CD4-positive, alpha-beta T cell (primary cell): Measurements from ENCODE around the gene SNAP47. TPM values are rescaled to one million over a fixed set of nuclear protein-coding genes. Genes with fewer than 3 reads are reported as not detected.

Experiments used
- ATAC-seq: fragments of 200-7000 bp; cut with Tn5 transposase; one replicate; pipeline ENCODE4 v1.10.0; 2022; ENCODE audit warnings: mild to moderate bottlenecking; ENCODE audit not compliant: poor library complexity
- CTCF ChIA-PET: fragments of 350-600 bp; sonication (Branson Sonifier 250); formaldehyde crosslinking; loops from one replicate; lab custom pipeline; 2021; ENCODE audit warnings: antibody characterized with exemption, inconsistent platforms; lab: Charles Lee
- POLR2A ChIA-PET: fragments of 350-600 bp; sonication (Branson Sonifier 250); formaldehyde crosslinking; loops from one replicate; lab custom pipeline; 2021; ENCODE audit warnings: antibody characterized with exemption, inconsistent platforms; lab: Charles Lee
- DNase-seq, 14 experiments: peaks; one replicate each; pipeline ENCODE4 v3.0.0-alpha.2; 2013 to 2020; ENCODE audit warnings: mixed read lengths in 2 of 14
- H3K27ac ChIP-seq, 2 donors: one replicate each; pipeline versions ENCODE4 v1.5.1 to v1.7.0; 2013; ENCODE audit warnings: low read length in 2 of 2, low read depth in 1 of 2, mild to moderate bottlenecking in 1 of 2
- H3K27me3 ChIP-seq, 2 experiments: 1 replicate in 1 of 2; 2 replicates in 1 of 2; pipeline versions ENCODE4 v1.6.1 to v1.7.0; 2013; ENCODE audit warnings: low read length in 2 of 2, control low read depth in 1 of 2, mild to moderate bottlenecking in 1 of 2, moderate library complexity in 1 of 2; ENCODE audit not compliant: insufficient read depth in 2 of 2, control insufficient read depth in 1 of 2
- H3K36me3 ChIP-seq: one replicate; pipeline ENCODE4 v1.6.1; 2013; ENCODE audit warnings: low read length, control low read depth; ENCODE audit not compliant: insufficient read depth
- H3K4me1 ChIP-seq: one replicate; pipeline ENCODE4 v1.6.1; 2013; ENCODE audit warnings: low read length, control low read depth; ENCODE audit not compliant: insufficient read depth
- H3K4me3 ChIP-seq: one replicate; pipeline ENCODE4 v1.5.1; 2013; ENCODE audit warnings: mild to moderate bottlenecking, low read length, moderate library complexity
- H3K9me3 ChIP-seq, 2 experiments: 1 replicate in 1 of 2; 2 replicates in 1 of 2; pipeline versions ENCODE4 v1.6.1 to v1.7.0; 2013; ENCODE audit warnings: low read length in 2 of 2, mild to moderate bottlenecking in 2 of 2, control low read depth in 1 of 2, moderate library complexity in 1 of 2; ENCODE audit not compliant: control insufficient read depth in 1 of 2, insufficient read depth in 1 of 2
- H3K27ac Mint-ChIP-seq: one replicate; pipeline ENCODE4 v1.8.0; 2020; ENCODE audit warnings: mixed read lengths
- H3K27me3 Mint-ChIP-seq: one replicate; pipeline ENCODE4 v1.8.0; 2021; ENCODE audit warnings: mixed read lengths
- H3K36me3 Mint-ChIP-seq: one replicate; pipeline ENCODE4 v1.8.0; 2021; ENCODE audit warnings: low read depth, mixed read lengths
- H3K4me1 Mint-ChIP-seq: one replicate; pipeline ENCODE4 v1.8.0; 2021; ENCODE audit warnings: low read depth, mixed read lengths
- H3K4me3 Mint-ChIP-seq: one replicate; pipeline ENCODE4 v1.8.0; 2020; ENCODE audit warnings: mild to moderate bottlenecking, mixed read lengths
- H3K9me3 Mint-ChIP-seq: one replicate; pipeline ENCODE4 v1.8.0; 2020; ENCODE audit warnings: mixed read lengths
- intact Hi-C, 2 experiments: fragments of 100-400 bp; cut with DNase I in 1 of 2; cut with micrococcal nuclease in 1 of 2; formaldehyde crosslinking; loops; one replicate each; pipeline versions ENCODE4 v1.15.1 to v1.9.0; 2023 to 2025; cut with DNase I, micrococcal nuclease
- total RNA-seq, 174 experiments: library from RNA in 2 of 174; stranded (reverse) in 2 of 174; gene quantifications; one replicate each; pipeline ENCODE4 v1.2.3 and lab custom pipeline; 2021 to 2026
- TF ChIP-seq, protein P1 (sequence below): fragments of 200-600 bp; IDR thresholded peaks from one replicate; pipeline ENCODE4 v1.8.0; 2022; ENCODE audit warnings: antibody characterized with exemption, mild to moderate bottlenecking

SNAP47 gene
- total RNA-seq, 2 experiments from 2014 or later: 12.8 to 14.0 TPM

DNA sequence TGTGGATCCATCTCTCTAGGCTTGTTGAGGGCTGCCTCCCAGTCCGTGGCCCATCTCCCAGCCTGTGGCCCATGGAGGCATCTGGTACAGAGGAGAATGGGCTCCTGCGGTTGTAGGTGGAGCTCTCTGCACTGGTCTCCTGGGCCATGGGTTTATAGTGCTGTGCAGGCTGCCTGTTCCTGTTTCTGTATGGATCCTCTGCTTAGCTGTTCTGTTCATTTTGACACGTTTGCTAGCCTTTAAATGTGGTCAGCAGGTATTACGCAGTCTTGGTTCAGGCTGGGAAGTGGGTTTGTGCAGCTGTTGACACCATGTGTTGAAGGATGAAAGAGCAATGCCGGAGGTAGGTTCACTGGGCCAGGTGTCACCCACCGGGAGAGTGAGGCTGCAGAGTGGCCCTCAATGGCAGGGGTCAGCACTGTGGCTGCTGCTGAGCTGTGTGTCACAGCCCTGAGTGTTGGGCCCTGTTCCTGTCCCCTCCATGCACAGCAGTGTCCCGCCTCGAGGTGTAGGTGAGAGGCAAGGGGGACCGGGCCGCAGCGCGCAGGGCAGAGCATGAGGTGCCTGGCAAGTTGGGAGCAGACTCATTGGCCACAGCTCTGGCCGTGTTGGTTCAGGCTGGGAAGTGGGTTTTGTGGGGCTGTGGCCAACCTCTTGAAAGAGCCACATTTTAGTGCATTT lies 39.0 kb downstream of the SNAP47 start:
- H3K27ac ChIP-seq: no peak overlapping the region
- H3K9me3 Mint-ChIP-seq: no peaks in the 10 kb centered on the region
- H3K27me3 ChIP-seq: no peaks in the 10 kb centered on the region
- ATAC-seq (peak; percentile 93), DNase-seq (peak in 5 of 14 experiments; percentile 17 to 78 (median 63))
- ChIA-PET POLR2A (interaction anchor here (0.9 to 1.2 kb wide), 3 partner anchors 8 to 96 kb away, joined by 3 to 8 read pairs (median 5); no protein-coding TSS in a partner anchor), CTCF (interaction anchor here (1.0 to 1.7 kb wide), 2 partner anchors 8 to 10 kb away, joined by 3 to 4 read pairs; no protein-coding TSS in a partner anchor)
- H3K27ac Mint-ChIP-seq: peak overlapping the region; percentile 82
- H3K36me3 ChIP-seq: peaks cover 31% of the 10 kb centered on the region
- no peaks in the 10 kb centered on the region for H3K9me3 ChIP-seq
- peaks cover 23% of the 10 kb centered on the region for H3K4me1 Mint-ChIP-seq
- no peaks in the 10 kb centered on the region for H3K27me3 Mint-ChIP-seq
- H3K4me3 ChIP-seq: no peak overlapping the region
- peaks cover 28% of the 10 kb centered on the region for H3K36me3 Mint-ChIP-seq
- H3K4me3 Mint-ChIP-seq: peak overlapping the region; percentile 26
- H3K4me1 ChIP-seq: peaks cover 20% of the 10 kb centered on the region
- intact Hi-C loops: no loop called here
- TF ChIP-seq, protein P1, sequence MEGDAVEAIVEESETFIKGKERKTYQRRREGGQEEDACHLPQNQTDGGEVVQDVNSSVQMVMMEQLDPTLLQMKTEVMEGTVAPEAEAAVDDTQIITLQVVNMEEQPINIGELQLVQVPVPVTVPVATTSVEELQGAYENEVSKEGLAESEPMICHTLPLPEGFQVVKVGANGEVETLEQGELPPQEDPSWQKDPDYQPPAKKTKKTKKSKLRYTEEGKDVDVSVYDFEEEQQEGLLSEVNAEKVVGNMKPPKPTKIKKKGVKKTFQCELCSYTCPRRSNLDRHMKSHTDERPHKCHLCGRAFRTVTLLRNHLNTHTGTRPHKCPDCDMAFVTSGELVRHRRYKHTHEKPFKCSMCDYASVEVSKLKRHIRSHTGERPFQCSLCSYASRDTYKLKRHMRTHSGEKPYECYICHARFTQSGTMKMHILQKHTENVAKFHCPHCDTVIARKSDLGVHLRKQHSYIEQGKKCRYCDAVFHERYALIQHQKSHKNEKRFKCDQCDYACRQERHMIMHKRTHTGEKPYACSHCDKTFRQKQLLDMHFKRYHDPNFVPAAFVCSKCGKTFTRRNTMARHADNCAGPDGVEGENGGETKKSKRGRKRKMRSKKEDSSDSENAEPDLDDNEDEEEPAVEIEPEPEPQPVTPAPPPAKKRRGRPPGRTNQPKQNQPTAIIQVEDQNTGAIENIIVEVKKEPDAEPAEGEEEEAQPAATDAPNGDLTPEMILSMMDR: no peak

DNA sequence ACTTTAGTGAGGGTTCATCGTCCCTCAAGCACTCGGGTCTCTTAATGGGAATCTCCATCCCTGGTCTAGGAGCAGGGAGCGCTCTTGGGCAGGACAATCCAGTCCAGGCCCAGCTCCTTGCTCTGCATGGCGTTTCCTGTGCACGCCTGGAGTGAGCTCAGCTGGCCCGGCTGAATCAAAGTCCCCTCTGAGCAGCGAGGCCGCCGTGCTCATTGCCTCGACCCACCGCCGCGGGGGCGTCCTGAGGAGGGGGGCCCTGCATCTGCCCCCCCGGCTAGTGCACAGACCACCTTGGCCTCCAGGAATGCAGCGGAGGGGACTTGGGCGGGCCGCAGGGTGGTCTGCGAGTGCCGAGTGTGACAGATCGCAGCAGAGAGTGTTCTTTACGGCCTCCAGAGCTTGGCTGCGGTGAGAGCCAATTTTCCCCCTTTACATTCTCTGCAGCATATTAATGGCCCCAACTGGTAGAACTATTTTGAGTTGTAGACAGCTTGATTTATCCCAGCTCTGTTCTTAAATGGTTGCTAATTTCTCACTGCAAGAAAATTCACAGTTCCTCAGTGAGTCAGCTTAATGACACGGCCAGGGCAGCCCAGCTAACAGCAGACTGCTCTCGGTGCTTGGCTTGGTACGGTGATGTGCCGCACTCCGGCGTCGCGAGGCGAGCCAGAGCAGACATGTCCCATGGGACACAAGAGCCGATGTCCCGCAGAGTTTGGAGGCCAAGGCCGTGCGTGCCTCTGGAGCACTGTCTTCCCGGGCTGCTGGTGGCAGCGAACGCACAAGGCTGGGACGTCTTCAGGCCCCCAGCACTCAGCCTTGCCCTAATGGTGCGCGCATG lies 39.8 kb downstream of the SNAP47 start:
- no peak for ATAC-seq
- H3K9me3 ChIP-seq: no peaks in the 10 kb centered on the region
- H3K4me1 ChIP-seq: peaks cover 20% of the 10 kb centered on the region
- H3K27ac ChIP-seq: no peak overlapping the region
- H3K36me3 Mint-ChIP-seq: peaks cover 28% of the 10 kb centered on the region
- peaks cover 31% of the 10 kb centered on the region for H3K36me3 ChIP-seq
- DNase-seq: peak in 1 of 14 experiments; percentile 8
- CTCF ChIA-PET: interaction anchor here (1.7 kb wide), 1 partner anchor 9 kb away, joined by 3 read pairs; no protein-coding TSS in a partner anchor
- no peaks in the 10 kb centered on the region for H3K9me3 Mint-ChIP-seq
- peaks cover 23% of the 10 kb centered on the region for H3K4me1 Mint-ChIP-seq
- TF ChIP-seq, protein P1: no peak
- POLR2A ChIA-PET: interaction anchor here (1.0 to 1.4 kb wide), 2 partner anchors 13 to 96 kb away, joined by 3 read pairs; no protein-coding TSS in a partner anchor
- no peak overlapping the region for H3K4me3 ChIP-seq
- no peaks in the 10 kb centered on the region for H3K27me3 ChIP-seq
- intact Hi-C loops: no loop called here
- no peak overlapping the region for H3K27ac Mint-ChIP-seq
- no peak overlapping the region for H3K4me3 Mint-ChIP-seq
- H3K27me3 Mint-ChIP-seq: no peaks in the 10 kb centered on the region

DNA sequence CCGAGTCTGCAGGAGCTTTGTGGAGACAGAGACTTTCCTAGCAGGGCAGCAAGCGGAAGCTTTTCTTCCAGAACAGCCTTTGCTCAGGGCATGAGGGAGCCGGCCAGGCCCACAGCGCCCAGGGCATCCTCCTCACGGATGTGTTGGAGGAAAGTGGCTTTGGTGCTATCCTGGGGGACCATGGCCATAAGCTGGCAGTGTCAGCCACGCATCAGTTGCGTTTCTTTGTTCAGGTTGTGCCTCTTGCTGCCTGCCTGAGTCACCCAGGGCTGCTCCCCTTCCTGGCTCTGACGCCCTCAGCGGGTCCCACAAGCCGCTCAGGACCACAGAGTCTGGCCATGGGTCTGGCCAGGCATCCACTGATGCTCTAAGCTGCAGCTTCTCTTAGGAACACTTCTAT lies 40.6 kb downstream of the SNAP47 start:
- no peak overlapping the region for H3K27ac ChIP-seq
- peaks cover 20% of the 10 kb centered on the region for H3K4me1 ChIP-seq
- ChIA-PET CTCF (interaction anchor here (1.2 to 1.7 kb wide), 2 partner anchors 10 to 13 kb away, joined by 3 read pairs; no protein-coding TSS in a partner anchor), POLR2A (interaction anchor here (1.4 kb wide), 1 partner anchor 12 kb away, joined by 3 read pairs; no protein-coding TSS in a partner anchor)
- Mint-ChIP-seq H3K4me3 (no peak overlapping the region), H3K4me1 (peaks cover 23% of the 10 kb centered on the region), H3K9me3 (no peaks in the 10 kb centered on the region), H3K27ac (no peak overlapping the region), H3K27me3 (no peaks in the 10 kb centered on the region), H3K36me3 (peaks cover 23% of the 10 kb centered on the region)
- peaks cover 28% of the 10 kb centered on the region for H3K36me3 ChIP-seq
- TF ChIP-seq, protein P1: no peak
- DNase-seq (peak in 1 of 14 experiments; percentile 2), ATAC-seq (no peak)
- intact Hi-C loops: no loop called here
- H3K9me3 ChIP-seq: no peaks in the 10 kb centered on the region
- H3K27me3 ChIP-seq: no peaks in the 10 kb centered on the region
- no peak overlapping the region for H3K4me3 ChIP-seq
